ENCODE measurements around the gene TEP1.

The TEP1 gene

GRCh38 chr14:20332788-20333493 lies 80.4 kb downstream of the TEP1 start, which contains the start of gene CCNB1IP1:
Gene CCNB1IP1 (minus strand): TSS chr14:20333279. CDS start chr14:20316523, 16,756 bp downstream.
- H3K9me3 ChIP-seq = no peaks in the 10 kb centered on the region
- intact Hi-C loops (cut with DNase I; ENCODE audit: low total_unique reads) = no loop called here
- peak; percentile 61 to 80 for DNase-seq
- H3K36me3 ChIP-seq = peaks cover 0 to 12% (median 11%) of the 10 kb centered on the region in 3 donors
- no peak for TF ChIP-seq CTCF (IDR thresholded peaks at IDR 0.05)
- H3K27me3 ChIP-seq = no peaks in the 10 kb centered on the region
- H3K4me3 ChIP-seq = peak within 1 kb of the TSS; percentile 64 to 66
- H3K27ac ChIP-seq = peak within 1 kb of the TSS; percentile 82 to 86
- H3K4me1 ChIP-seq = peaks cover 0 to 45% (median 12%) of the 10 kb centered on the region in 4 donors

GRCh38 chr14:20332431-20332787 lies 80.9 kb downstream of the TEP1 start:
- no peak for DNase-seq
- H3K4me3 ChIP-seq = peak overlapping the region; percentile 64 to 66
- no peak for TF ChIP-seq CTCF (IDR thresholded peaks at IDR 0.05)
- H3K9me3 ChIP-seq = no peaks in the 10 kb centered on the region
- H3K27ac ChIP-seq = peak overlapping the region; percentile 82 to 86
- intact Hi-C loops (cut with DNase I; ENCODE audit: low total_unique reads) = no loop called here
- H3K36me3 ChIP-seq = peaks cover 0 to 16% (median 15%) of the 10 kb centered on the region in 3 donors
- no peaks in the 10 kb centered on the region for H3K27me3 ChIP-seq
- peaks cover 0 to 50% (median 12%) of the 10 kb centered on the region in 4 donors for H3K4me1 ChIP-seq

- Histone ChIP-seq H3K27ac (peak overlapping the region in 1 of 2 donors; percentile 22), H3K9me3 (no peaks in the 10 kb centered on the region), H3K4me3 (peak overlapping the region in 1 of 2 donors; percentile 64), H3K27me3 (no peaks in the 10 kb centered on the region), H3K4me1 (peaks cover 0 to 57% (median 13%) of the 10 kb centered on the region in 4 donors), H3K36me3 (peaks cover 3 to 21% (median 20%) of the 10 kb centered on the region in 3 donors)
- intact Hi-C loops (cut with DNase I; ENCODE audit: low total_unique reads) = no loop called here
- DNase-seq = no peak
- no peak for TF ChIP-seq CTCF (IDR thresholded peaks at IDR 0.05)
Observed at GRCh38 chr14:20331053-20331613, 82.2 kb downstream of the TEP1 start.

GRCh38 chr14:20329355-20329754 lies 83.9 kb downstream of the TEP1 start:
- Histone ChIP-seq H3K4me1 (peaks cover 0 to 57% (median 13%) of the 10 kb centered on the region in 4 donors), H3K27ac (no peak overlapping the region), H3K4me3 (no peak overlapping the region), H3K27me3 (no peaks in the 10 kb centered on the region), H3K36me3 (peaks cover 21 to 39% (median 37%) of the 10 kb centered on the region in 3 donors), H3K9me3 (no peaks in the 10 kb centered on the region)
- intact Hi-C loops (cut with DNase I; ENCODE audit: low total_unique reads) = loop anchor here (5.0 to 10.0 kb wide), 3 partner anchors 133 to 355 kb away; partner anchors contain the start of genes ANG, PIP4P1 and RNASE4
- no peak for TF ChIP-seq CTCF (IDR thresholded peaks at IDR 0.05)
- no peak for DNase-seq

- peaks cover 26 to 45% (median 42%) of the 10 kb centered on the region in 3 donors for H3K36me3 ChIP-seq
- TF ChIP-seq CTCF (IDR thresholded peaks at IDR 0.05) = no peak
- H3K27me3 ChIP-seq = no peaks in the 10 kb centered on the region
- intact Hi-C loops (cut with DNase I; ENCODE audit: low total_unique reads) = loop anchor here (5.0 to 10.0 kb wide), 3 partner anchors 134 to 356 kb away; partner anchors contain the start of genes ANG, PIP4P1 and RNASE4
- H3K27ac ChIP-seq = no peak overlapping the region
- no peak for DNase-seq
- H3K4me1 ChIP-seq = peaks cover 0 to 51% (median 11%) of the 10 kb centered on the region in 4 donors
- H3K9me3 ChIP-seq = no peaks in the 10 kb centered on the region
- H3K4me3 ChIP-seq = no peak overlapping the region
Observed at GRCh38 chr14:20328705-20329104, 84.6 kb downstream of the TEP1 start.

Data from tibial artery (tissue), 4 donors.